Liver (tissue), 9 donors: ENCODE measurements around the gene ATP2B2. TPM values are rescaled to one million over a fixed set of nuclear protein-coding genes. Genes with fewer than 3 reads are reported as not detected.

Source experiments
- DNase-seq: peaks from one replicate; pipeline ENCODE4 v3.0.0-alpha.2; 2017; ENCODE audit warnings: low spot score
- H3K27ac ChIP-seq, 2 donors: one replicate each; pipeline ENCODE4 v1.7.0; 2013; ENCODE audit warnings: inconsistent platforms in 2 of 2, low read length in 2 of 2, control low read depth in 1 of 2, low read depth in 1 of 2, mild to moderate bottlenecking in 1 of 2
- H3K27me3 ChIP-seq, 4 donors: one replicate each; pipeline versions ENCODE4 v1.6.1 to v1.7.0; 2013; ENCODE audit warnings: low read length in 3 of 4, inconsistent platforms in 1 of 4, mild to moderate bottlenecking in 1 of 4, moderate library complexity in 1 of 4; ENCODE audit not compliant: control insufficient read depth in 4 of 4, insufficient read depth in 4 of 4
- H3K36me3 ChIP-seq, 4 donors: one replicate each; pipeline versions ENCODE4 v1.6.1 to v1.7.0; 2013; ENCODE audit warnings: low read length in 3 of 4, mild to moderate bottlenecking in 3 of 4, low read depth in 1 of 4, moderate library complexity in 1 of 4; ENCODE audit not compliant: control insufficient read depth in 4 of 4, insufficient read depth in 3 of 4
- H3K4me1 ChIP-seq, 4 donors: one replicate each; pipeline versions ENCODE4 v1.6.1 to v1.7.0; 2013; ENCODE audit warnings: low read length in 3 of 4, mild to moderate bottlenecking in 3 of 4, moderate library complexity in 1 of 4; ENCODE audit not compliant: control insufficient read depth in 4 of 4, insufficient read depth in 4 of 4
- H3K4me3 ChIP-seq, 3 donors: one replicate each; pipeline versions ENCODE4 v1.6.1 to v1.7.0; 2013; ENCODE audit warnings: low read length in 3 of 3, control low read depth in 1 of 3, low read depth in 1 of 3, mild to moderate bottlenecking in 1 of 3
- H3K9ac ChIP-seq, 2 donors: one replicate each; pipeline ENCODE4 v1.7.0; 2013; ENCODE audit warnings: low read length in 2 of 2, mild to moderate bottlenecking in 2 of 2, moderate library complexity in 2 of 2, control low read depth in 1 of 2, low read depth in 1 of 2
- H3K9me3 ChIP-seq, 4 donors: one replicate each; pipeline versions ENCODE4 v1.6.1 to v1.7.0; 2013; ENCODE audit warnings: low read length in 3 of 4; ENCODE audit not compliant: control insufficient read depth in 4 of 4
- ATF3 ChIP-seq: IDR thresholded peaks from 2 replicates; pipeline ENCODE4 v1.6.1; 2016; ENCODE audit warnings: antibody characterized with exemption
- CTCF ChIP-seq: fragments of 150-350 bp; IDR thresholded peaks from 2 replicates; pipeline ENCODE4 v1.5.1; 2017; ENCODE audit warnings: improper control_type of control experiment, low read depth, low read length; ENCODE audit not compliant: missing input control
- EGR1 ChIP-seq, 2 donors: IDR thresholded peaks; 2 replicates each; pipeline ENCODE4 v1.6.1; 2016 to 2018; ENCODE audit warnings: antibody characterized with exemption in 2 of 2, low read depth in 2 of 2
- FOXA1 ChIP-seq: IDR thresholded peaks from 2 replicates; pipeline ENCODE4 v1.6.1; 2016; ENCODE audit warnings: antibody characterized with exemption
- FOXA2 ChIP-seq: IDR thresholded peaks from 2 replicates; pipeline ENCODE4 v1.6.1; 2016; ENCODE audit warnings: antibody characterized with exemption
- GABPA ChIP-seq, 2 donors: IDR thresholded peaks in 1 of 2; conservative IDR thresholded peaks in 1 of 2; 2 replicates each; pipeline ENCODE4 v1.6.1; 2016; ENCODE audit warnings: antibody characterized with exemption in 2 of 2, mild to moderate bottlenecking in 1 of 2, moderate library complexity in 1 of 2
- HNF4A ChIP-seq, 2 donors: conservative IDR thresholded peaks; 2 replicates each; pipeline ENCODE4 v1.6.1; 2016; ENCODE audit warnings: antibody characterized with exemption in 2 of 2, mild to moderate bottlenecking in 2 of 2
- HNF4G ChIP-seq: IDR thresholded peaks from 2 replicates; pipeline ENCODE4 v1.6.1; 2016; ENCODE audit warnings: antibody characterized with exemption
- JUND ChIP-seq, 2 donors: IDR thresholded peaks; 2 replicates each; pipeline ENCODE4 v1.6.1; 2016; ENCODE audit warnings: antibody characterized with exemption in 2 of 2
- NR2F2 ChIP-seq: IDR thresholded peaks from 2 replicates; pipeline ENCODE4 v1.6.1; 2016; ENCODE audit warnings: antibody characterized with exemption
- RAD21 ChIP-seq, 2 donors: IDR thresholded peaks; 2 replicates each; pipeline ENCODE4 v1.6.1; 2016; ENCODE audit warnings: antibody characterized with exemption in 2 of 2, mild to moderate bottlenecking in 2 of 2
- RXRA ChIP-seq, 2 donors: IDR thresholded peaks; 2 replicates each; pipeline ENCODE4 v1.6.1; 2017 to 2018; ENCODE audit warnings: antibody characterized with exemption in 2 of 2, mild to moderate bottlenecking in 1 of 2
- SP1 ChIP-seq: IDR thresholded peaks from 2 replicates; pipeline ENCODE4 v1.6.1; 2018; ENCODE audit warnings: antibody characterized with exemption, mild to moderate bottlenecking
- TAF1 ChIP-seq: conservative IDR thresholded peaks from 2 replicates; pipeline ENCODE4 v1.6.1; 2016; ENCODE audit warnings: antibody characterized with exemption, mild to moderate bottlenecking
- YY1 ChIP-seq: IDR thresholded peaks from 2 replicates; pipeline ENCODE4 v1.6.1; 2016; ENCODE audit warnings: antibody characterized with exemption, mild to moderate bottlenecking
- ZBTB33 ChIP-seq: IDR thresholded peaks from 2 replicates; pipeline ENCODE4 v1.6.1; 2016; ENCODE audit warnings: antibody characterized with exemption
- WGBS: extraction: QIAGEN DNeasy Blood & Tissue Kit; methylation state at CpG from one replicate; pipeline ENCODE4 v1.1.7; 2013; 5-methylcytosine and 5-hydroxymethylcytosine counted together
- polyA plus RNA-seq, 2 donors: library from polyadenylated mRNA; stranded (reverse) in 1 of 2; unstranded in 1 of 2; fragments of 200-250 nt in 1 of 2; fragments of >200 nt in 1 of 2; fragmentation: Nextera tagmentation in 1 of 2; extraction: Ambion mirVana in 1 of 2; gene quantifications; one replicate each; pipeline versions ENCODE4 v1.2.1 to v1.2.3, GENCODE V29; 2013 to 2015
- total RNA-seq, 2 donors: library from RNA; depleted of rRNA; stranded (reverse); fragments of >200 nt; gene quantifications; one replicate each; pipeline ENCODE4 v1.2.3, GENCODE V29; 2014
- TF ChIP-seq, protein P1 (sequence below): IDR thresholded peaks from 2 replicates; pipeline ENCODE4 v1.6.1; 2016; ENCODE audit warnings: antibody characterized with exemption, mild to moderate bottlenecking
- TF ChIP-seq, protein P2 (sequence below): IDR thresholded peaks from 2 replicates; pipeline ENCODE4 v1.6.1; 2016; ENCODE audit warnings: antibody characterized with exemption
- donor health status: healthy.
- donor health status: healthy.
- donor health status: healthy.
- donor health status: healthy.
- donor health status: healthy.

Gene ATP2B2
- total and polyA plus RNA-seq, 4 donors = 10.4 to 27.8 (median 20.7) TPM

GRCh38 chr3:10508619-10509260 is 3.4 kb upstream of the ATP2B2 start (continued):
- no peak for TF ChIP-seq TAF1

GRCh38 chr3:10508235-10508618 is 2.8 kb upstream of the ATP2B2 start:
- Histone ChIP-seq H3K9ac (no peak overlapping the region), H3K36me3 (no peaks in the 10 kb centered on the region), H3K9me3 (no peaks in the 10 kb centered on the region), H3K27ac (peak overlapping the region; percentile 86 to 88), H3K27me3 (no peaks in the 10 kb centered on the region), H3K4me3 (no peak overlapping the region), H3K4me1 (peaks cover 12 to 59% (median 46%) of the 10 kb centered on the region in 4 donors)
- WGBS = 37% methylated on average over 3 of the region's 3 CpGs
- no peak for DNase-seq
- TF ChIP-seq ZBTB33 = no peak
- TF ChIP-seq RXRA (IDR thresholded peaks at IDR 0.05) = no peak
- TF ChIP-seq HNF4A (conservative IDR thresholded peaks at IDR 0.05) = no peak
- TF ChIP-seq RAD21 (IDR thresholded peaks at IDR 0.05) = no peak
- no peak for TF ChIP-seq SP1
- no peak for TF ChIP-seq EGR1 (IDR thresholded peaks at IDR 0.05; ENCODE audit: low read depth in 2 of 2)
- TF ChIP-seq, protein P1, sequence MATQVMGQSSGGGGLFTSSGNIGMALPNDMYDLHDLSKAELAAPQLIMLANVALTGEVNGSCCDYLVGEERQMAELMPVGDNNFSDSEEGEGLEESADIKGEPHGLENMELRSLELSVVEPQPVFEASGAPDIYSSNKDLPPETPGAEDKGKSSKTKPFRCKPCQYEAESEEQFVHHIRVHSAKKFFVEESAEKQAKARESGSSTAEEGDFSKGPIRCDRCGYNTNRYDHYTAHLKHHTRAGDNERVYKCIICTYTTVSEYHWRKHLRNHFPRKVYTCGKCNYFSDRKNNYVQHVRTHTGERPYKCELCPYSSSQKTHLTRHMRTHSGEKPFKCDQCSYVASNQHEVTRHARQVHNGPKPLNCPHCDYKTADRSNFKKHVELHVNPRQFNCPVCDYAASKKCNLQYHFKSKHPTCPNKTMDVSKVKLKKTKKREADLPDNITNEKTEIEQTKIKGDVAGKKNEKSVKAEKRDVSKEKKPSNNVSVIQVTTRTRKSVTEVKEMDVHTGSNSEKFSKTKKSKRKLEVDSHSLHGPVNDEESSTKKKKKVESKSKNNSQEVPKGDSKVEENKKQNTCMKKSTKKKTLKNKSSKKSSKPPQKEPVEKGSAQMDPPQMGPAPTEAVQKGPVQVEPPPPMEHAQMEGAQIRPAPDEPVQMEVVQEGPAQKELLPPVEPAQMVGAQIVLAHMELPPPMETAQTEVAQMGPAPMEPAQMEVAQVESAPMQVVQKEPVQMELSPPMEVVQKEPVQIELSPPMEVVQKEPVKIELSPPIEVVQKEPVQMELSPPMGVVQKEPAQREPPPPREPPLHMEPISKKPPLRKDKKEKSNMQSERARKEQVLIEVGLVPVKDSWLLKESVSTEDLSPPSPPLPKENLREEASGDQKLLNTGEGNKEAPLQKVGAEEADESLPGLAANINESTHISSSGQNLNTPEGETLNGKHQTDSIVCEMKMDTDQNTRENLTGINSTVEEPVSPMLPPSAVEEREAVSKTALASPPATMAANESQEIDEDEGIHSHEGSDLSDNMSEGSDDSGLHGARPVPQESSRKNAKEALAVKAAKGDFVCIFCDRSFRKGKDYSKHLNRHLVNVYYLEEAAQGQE = no peak
- TF ChIP-seq FOXA1 = no peak
- TF ChIP-seq TAF1 = no peak
- TF ChIP-seq FOXA2 = no peak
- TF ChIP-seq YY1 = no peak
- no peak for TF ChIP-seq HNF4G
- TF ChIP-seq, protein P2, sequence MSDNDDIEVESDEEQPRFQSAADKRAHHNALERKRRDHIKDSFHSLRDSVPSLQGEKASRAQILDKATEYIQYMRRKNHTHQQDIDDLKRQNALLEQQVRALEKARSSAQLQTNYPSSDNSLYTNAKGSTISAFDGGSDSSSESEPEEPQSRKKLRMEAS = no peak
- TF ChIP-seq CTCF = no peak
- no peak for TF ChIP-seq NR2F2
- no peak for TF ChIP-seq GABPA (IDR thresholded peaks at IDR 0.05 in 1 of 2, conservative IDR thresholded peaks at IDR 0.05 in 1 of 2)
- TF ChIP-seq JUND (IDR thresholded peaks at IDR 0.05) = no peak
- no peak for TF ChIP-seq ATF3
